Measurements from ENCODE around the gene CADPS. TPM values are rescaled to one million over a fixed set of nuclear protein-coding genes. Genes with fewer than 3 reads are reported as not detected.

Gene CADPS
- total RNA-seq, 1 experiment from 2014 or later = not detected

DNA sequence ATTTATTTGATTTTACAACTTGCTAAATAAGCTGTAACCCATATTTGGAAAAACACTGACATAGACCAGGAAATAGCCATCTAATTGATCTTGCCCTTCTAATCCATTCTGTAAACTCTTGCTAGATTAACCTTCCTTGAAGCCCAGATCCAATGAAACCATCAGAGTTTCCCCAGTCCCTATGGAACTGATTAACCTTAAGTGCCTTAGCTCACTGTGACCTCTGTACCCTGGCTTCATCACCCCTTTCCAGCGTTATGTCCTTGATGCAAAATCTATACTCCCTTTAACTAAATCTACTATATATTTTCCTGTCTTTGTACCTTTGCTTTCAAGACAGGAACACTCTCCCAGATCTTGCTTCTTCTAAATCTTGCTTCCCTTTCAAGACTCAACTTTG, 42.9 kb upstream of the CADPS start:
- Histone ChIP-seq H3K27me3 (replicated peaks; ENCODE audit: insufficient read depth, low read depth, low read length, poor library complexity) (no peaks in the 10 kb centered on the region), H3K4me1 (ENCODE audit: insufficient read depth, low read length, poor library complexity, severe bottlenecking) (no peaks in the 10 kb centered on the region), H3K4me3 (ENCODE audit: low read depth, low read length, poor library complexity, severe bottlenecking) (no peak overlapping the region), H3K27ac (ENCODE audit: low read depth, low read length, poor library complexity, severe bottlenecking) (no peak overlapping the region), H3K9me3 (ENCODE audit: low read depth, low read length, poor library complexity, severe bottlenecking) (no peaks in the 10 kb centered on the region), H3K36me3 (ENCODE audit: insufficient read depth, low read length, poor library complexity, severe bottlenecking) (no peaks in the 10 kb centered on the region)
- no peak for TF ChIP-seq EZH2 (IDR thresholded peaks at IDR 0.05; ENCODE audit: borderline replicate concordance, low read depth, low read length, poor library complexity, severe bottlenecking)
- TF ChIP-seq, protein P1, sequence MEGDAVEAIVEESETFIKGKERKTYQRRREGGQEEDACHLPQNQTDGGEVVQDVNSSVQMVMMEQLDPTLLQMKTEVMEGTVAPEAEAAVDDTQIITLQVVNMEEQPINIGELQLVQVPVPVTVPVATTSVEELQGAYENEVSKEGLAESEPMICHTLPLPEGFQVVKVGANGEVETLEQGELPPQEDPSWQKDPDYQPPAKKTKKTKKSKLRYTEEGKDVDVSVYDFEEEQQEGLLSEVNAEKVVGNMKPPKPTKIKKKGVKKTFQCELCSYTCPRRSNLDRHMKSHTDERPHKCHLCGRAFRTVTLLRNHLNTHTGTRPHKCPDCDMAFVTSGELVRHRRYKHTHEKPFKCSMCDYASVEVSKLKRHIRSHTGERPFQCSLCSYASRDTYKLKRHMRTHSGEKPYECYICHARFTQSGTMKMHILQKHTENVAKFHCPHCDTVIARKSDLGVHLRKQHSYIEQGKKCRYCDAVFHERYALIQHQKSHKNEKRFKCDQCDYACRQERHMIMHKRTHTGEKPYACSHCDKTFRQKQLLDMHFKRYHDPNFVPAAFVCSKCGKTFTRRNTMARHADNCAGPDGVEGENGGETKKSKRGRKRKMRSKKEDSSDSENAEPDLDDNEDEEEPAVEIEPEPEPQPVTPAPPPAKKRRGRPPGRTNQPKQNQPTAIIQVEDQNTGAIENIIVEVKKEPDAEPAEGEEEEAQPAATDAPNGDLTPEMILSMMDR (conservative IDR thresholded peaks at IDR 0.05; ENCODE audit: low read depth, low read length) = no peak
- CTCF ChIA-PET = no interaction called here
- intact Hi-C loops (cut with micrococcal nuclease; ENCODE audit: unreplicated experiment) = no loop called here
- no TSS peak for BruUV-seq (replicated peaks)
- POLR2A ChIA-PET (ENCODE audit: low non-redundant PET) = no interaction called here
- no peak for DNase-seq (ENCODE audit: low spot score)

GRCh38 chr3:62911526-62911925, 36.3 kb upstream of the CADPS start:
- H3K36me3 ChIP-seq (ENCODE audit: insufficient read depth, low read length, poor library complexity, severe bottlenecking) = no peaks in the 10 kb centered on the region
- TF ChIP-seq, protein P1 (conservative IDR thresholded peaks at IDR 0.05; ENCODE audit: low read depth, low read length) = no peak
- no peak for TF ChIP-seq EZH2 (IDR thresholded peaks at IDR 0.05; ENCODE audit: borderline replicate concordance, low read depth, low read length, poor library complexity, severe bottlenecking)
- H3K4me3 ChIP-seq (ENCODE audit: low read depth, low read length, poor library complexity, severe bottlenecking) = no peak overlapping the region
- no peaks in the 10 kb centered on the region for H3K27me3 ChIP-seq (replicated peaks; ENCODE audit: insufficient read depth, low read depth, low read length, poor library complexity)
- no TSS peak for BruUV-seq (replicated peaks)
- DNase-seq (ENCODE audit: low spot score) = no peak
- intact Hi-C loops (cut with micrococcal nuclease; ENCODE audit: unreplicated experiment) = no loop called here
- no peaks in the 10 kb centered on the region for H3K4me1 ChIP-seq (ENCODE audit: insufficient read depth, low read length, poor library complexity, severe bottlenecking)
- H3K9me3 ChIP-seq (ENCODE audit: low read depth, low read length, poor library complexity, severe bottlenecking) = no peaks in the 10 kb centered on the region
- POLR2A ChIA-PET (ENCODE audit: low non-redundant PET) = no interaction called here
- no peak overlapping the region for H3K27ac ChIP-seq (ENCODE audit: low read depth, low read length, poor library complexity, severe bottlenecking)
- CTCF ChIA-PET = no interaction called here

- H3K36me3 ChIP-seq (ENCODE audit: insufficient read depth, low read length, poor library complexity, severe bottlenecking) = no peaks in the 10 kb centered on the region
- no peaks in the 10 kb centered on the region for H3K27me3 ChIP-seq (replicated peaks; ENCODE audit: insufficient read depth, low read depth, low read length, poor library complexity)
- no peak overlapping the region for H3K4me3 ChIP-seq (ENCODE audit: low read depth, low read length, poor library complexity, severe bottlenecking)
- H3K27ac ChIP-seq (ENCODE audit: low read depth, low read length, poor library complexity, severe bottlenecking) = no peak overlapping the region
- ChIA-PET POLR2A (ENCODE audit: low non-redundant PET) (no interaction called here), CTCF (interaction anchor here (0.6 kb wide), 1 partner anchor 239 kb away, joined by 5 read pairs; no protein-coding TSS in a partner anchor)
- BruUV-seq (replicated peaks) = no TSS peak
- intact Hi-C loops (cut with micrococcal nuclease; ENCODE audit: unreplicated experiment) = no loop called here
- no peaks in the 10 kb centered on the region for H3K4me1 ChIP-seq (ENCODE audit: insufficient read depth, low read length, poor library complexity, severe bottlenecking)
- TF ChIP-seq, protein P1 (conservative IDR thresholded peaks at IDR 0.05; ENCODE audit: low read depth, low read length) = no peak
- no peak for TF ChIP-seq EZH2 (IDR thresholded peaks at IDR 0.05; ENCODE audit: borderline replicate concordance, low read depth, low read length, poor library complexity, severe bottlenecking)
- DNase-seq (ENCODE audit: low spot score) = no peak
- H3K9me3 ChIP-seq (ENCODE audit: low read depth, low read length, poor library complexity, severe bottlenecking) = no peaks in the 10 kb centered on the region
Observed at GRCh38 chr3:62905331-62905730, 30.1 kb upstream of the CADPS start.

Measured in A673 (cell line).